ENCODE data around the gene MRPL41.

DNA sequence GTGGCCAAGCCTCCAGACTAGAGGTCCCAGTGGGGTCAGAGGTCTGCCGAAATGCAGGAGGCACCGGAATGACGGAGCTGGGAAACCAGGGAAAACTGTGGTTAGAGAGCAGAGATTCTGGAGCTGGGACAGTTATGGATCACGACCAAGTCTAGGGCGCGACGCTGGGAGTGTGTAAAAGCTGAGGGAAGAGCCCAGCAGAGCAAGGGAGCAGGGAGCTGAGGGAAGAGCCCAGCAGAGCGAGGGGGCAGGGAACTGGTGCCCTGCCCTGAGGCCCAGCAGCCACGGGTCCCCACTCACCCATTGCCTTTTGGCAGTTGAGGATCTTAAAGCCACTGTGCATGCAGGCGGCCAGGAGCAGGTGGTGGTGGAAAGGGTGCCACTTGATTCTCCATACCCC is 12.5 kb downstream of the MRPL41 start:
- no peak for TF ChIP-seq CTCF (IDR thresholded peaks at IDR 0.05; ENCODE audit: borderline replicate concordance, extremely low read depth, low read length, poor library complexity, severe bottlenecking)
- TF ChIP-seq EZH2 (IDR thresholded peaks at IDR 0.05; ENCODE audit: borderline replicate concordance, low read depth, low read length, severe bottlenecking): no peak
